Stimulated activated CD8-positive, alpha-beta memory T cell treated with anti-CD3 and anti-CD28 coated beads, Interleukin-4, amount 100 ng/mL, for 4 hours (primary cell): Measurements from ENCODE around the gene ANKDD1A.

Experiments
- DNase-seq, 2 donors: peaks; one replicate each; pipeline ENCODE4 v3.0.0-alpha.2; 2020; ENCODE audit warnings: low read depth in 2 of 2, low spot score in 1 of 2

ANKDD1A gene

DNA sequence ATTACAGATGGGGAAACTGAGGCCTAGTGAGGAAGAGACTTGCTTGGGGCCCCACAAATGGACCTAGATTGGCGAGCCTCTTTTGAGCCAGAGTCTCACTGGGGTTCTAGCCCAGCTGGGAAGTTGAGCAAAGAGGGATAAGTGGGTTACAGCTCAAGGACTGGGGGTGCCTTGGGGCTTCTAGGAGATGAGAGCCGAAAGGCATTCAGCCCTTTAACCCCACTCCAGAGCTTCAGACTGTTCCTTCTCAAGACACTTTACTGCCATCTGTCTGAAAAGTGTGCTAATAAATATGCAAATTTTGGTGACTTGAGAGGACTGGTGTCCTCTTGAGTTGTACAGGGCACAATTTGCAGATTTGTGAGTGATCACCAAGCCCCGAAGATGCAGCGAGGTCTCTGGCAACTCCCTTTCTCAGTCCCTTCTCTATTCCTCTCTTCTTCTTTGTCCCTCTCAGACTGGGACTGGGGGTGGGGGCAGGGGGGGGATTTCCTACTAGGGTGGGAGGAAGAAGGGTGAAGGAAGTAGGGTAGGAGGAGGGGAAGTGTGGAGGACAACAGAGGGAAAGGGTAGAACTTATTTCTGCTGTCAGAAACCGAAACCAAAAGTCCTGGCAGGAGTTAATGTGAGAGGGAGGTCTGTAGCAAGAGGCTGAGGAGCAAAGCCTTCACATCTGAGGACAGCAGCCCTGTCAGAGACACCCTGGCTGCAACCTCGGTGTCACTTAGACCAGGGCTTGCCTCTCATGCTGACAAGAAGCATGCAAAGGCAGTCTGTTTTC lies 16.2 kb upstream of the ANKDD1A start:
- no peak for DNase-seq

DNA sequence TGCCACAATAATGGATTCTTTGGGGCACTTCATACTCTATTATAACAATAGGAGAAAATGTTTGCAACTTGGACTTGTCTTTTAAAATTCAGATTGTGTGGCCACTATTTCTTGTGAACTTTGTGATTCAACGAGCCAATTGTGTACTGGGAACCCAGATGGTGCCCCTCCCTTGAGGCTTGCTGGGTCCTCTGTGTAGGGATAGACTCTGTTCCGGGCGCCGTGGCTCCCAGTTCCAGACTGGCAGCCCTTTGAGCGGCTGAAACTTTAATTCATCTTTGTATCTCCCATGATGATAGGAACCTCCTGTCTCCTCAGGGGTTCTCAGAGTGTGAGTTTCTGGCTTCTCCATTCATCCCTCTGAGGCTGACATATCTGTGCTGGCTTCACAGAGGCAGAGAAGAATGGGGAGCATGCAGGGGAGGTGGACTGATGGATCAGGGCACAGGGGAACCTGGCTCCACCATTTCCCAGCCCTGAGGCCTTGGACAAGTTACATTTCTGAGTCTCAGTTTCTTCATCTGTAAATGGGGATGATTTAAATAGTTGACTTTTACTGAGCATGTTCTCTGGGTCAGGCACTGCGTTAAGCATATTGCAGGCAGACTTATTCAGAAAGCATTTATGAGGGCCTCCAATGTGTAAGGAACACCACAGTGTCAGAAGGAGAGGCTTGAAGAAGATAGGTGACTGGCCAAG lies 15.2 kb upstream of the ANKDD1A start:
- no peak for DNase-seq

DNA sequence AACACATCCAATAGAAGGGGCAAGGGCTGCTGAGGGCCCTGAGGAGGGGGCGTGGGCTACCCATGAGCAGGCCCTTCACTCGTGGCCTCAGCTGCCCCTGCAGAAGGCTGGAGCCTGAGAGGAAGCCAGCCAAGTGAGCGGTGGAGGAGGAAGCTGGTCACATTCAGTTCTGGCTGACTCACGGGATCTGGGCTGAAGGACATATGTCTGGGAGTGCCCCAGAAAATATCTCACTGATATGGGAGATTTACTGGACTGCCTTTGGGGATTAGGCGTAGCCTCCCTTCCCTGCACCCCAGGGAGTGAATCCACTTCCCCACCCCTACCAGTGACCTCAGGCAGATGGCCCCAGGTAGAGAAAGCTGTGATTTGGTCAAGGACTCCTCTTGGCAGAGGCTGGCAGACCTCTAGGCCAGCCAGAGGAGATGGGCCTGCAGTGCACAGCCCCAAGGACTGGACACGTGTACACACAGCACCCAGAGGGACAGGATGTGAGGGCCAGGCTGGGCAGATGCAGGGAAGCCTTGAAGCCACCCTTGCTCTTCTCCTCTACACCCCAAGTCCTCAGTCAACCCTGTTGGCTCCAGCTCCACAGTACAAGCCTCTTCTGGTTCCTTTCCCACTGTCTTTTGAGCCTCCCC lies 14.2 kb upstream of the ANKDD1A start:
- no peak for DNase-seq

DNA sequence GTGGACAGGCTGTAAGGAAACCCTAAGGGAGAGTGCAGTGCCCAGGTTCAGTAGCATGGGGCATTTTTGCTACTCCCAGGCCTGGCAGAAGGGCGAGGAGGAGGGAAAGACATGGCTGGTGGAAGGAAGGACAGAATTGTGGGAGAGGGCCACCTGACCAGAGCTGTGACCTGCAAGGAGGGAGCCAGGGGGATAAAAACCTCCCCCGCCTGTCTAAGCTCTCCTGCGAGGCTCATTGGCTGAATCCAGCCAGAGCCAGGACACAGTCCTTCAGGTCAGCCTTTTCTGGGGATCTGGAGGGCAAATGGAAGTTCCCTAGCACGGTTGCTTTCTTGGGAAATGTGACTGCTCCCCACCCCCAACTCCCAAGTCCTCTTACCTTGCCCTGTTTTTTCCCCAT lies 13.3 kb upstream of the ANKDD1A start:
- no peak for DNase-seq

DNA sequence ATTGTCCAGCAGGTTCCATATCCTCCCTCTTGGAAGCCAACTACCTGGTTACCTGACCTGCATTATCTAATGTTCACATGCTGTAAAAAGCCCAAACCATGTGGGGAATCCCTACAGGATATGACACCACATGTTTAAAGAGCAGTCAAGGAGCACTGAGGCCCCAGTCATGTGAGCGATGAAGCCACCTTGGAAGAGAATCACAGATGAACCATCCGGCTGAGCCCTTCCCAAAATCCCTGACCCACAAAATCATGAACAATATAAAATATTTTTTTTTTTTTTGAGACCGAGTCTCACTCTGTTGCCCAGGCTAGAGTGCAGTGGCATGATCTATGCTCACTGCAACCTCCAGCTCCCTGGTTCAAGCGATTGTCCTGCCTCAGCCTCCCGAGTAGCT lies 10.6 kb upstream of the ANKDD1A start:
- DNase-seq = no peak

DNA sequence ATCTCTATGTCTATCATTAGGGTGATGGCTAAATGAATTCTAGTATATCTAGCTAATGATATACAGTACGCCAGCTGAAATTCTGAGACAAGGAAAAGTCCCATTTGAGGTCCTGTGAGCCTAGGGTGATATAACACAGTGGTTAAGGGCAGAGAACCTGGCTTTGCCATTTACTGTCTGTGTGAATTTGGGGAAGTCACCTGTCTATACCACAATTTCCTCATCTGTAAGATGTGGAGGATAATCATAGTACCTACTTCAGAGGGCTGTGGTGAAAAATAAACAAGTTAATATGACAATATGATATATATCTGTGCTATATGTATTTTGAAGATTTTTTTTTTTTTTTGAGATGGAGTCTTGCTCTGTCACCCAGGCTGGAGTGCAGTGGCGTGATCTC lies 9.8 kb upstream of the ANKDD1A start:
- no peak for DNase-seq

DNA sequence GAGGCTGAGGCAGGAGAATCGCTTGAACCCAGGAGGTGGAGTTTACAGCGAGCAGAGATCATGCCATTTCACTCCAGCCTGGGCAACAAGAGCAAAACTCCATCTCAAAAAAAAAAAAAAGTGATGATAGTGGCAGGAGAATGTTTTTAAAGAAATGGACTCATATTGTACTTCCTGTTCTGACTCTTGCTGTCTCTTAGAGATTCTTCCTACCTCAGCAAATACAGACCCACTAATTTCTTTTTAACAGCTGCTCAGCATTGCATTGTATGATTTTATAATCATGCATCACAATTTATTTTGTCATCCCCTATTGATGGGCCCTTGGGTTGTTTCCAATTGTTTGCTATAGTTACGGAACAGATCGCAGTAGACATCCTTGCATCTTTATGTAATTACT lies 8.8 kb upstream of the ANKDD1A start:
- DNase-seq = no peak

DNA sequence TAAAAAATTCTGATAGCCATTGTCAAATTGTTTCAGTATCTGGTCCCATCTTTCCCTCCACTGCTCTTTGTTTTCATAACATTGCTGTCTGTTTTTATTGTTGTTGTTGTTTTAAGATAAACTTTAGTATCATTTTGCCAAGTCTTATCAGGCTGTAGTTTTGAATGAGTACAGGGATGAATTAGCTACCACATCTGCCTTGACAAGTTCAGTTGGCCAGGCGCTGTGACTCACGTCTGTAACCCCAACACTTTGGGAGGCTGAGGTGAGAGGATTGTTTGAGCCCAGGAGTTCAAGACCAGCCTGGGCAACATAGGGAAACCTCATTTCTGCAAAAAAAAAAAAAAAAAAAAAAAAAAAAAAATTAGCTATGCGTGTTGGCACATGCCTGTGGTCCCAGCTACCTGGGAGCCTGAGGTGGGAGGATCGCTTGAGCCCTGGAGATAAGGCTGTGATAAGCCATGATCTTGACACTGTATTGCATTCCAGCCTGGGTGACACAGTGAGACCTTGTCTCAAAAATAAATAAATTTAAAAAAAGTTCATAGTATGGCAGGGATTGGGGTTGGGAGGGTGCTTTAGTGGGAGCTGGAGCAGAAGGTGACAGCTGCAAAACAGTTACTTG lies 8.3 kb upstream of the ANKDD1A start:
- DNase-seq = no peak

DNA sequence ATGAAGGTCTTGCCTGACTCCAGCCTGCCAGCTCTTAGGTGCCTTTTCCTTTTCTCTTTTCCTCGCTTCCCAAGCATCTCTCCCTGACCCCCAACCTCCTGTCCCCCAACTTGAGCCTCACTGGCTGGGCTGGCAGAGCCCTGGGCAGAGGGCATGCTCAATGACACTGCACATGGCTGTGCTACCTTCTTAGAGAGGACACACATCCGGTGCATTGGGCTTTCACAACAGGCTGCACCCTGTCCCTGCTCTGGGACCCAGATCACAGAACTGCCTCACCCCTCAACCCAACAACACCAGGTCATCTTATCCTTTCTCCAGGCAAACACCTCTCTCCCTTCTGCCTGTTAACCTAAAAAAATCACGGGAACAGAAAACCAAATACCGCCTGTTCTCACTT lies 7.5 kb upstream of the ANKDD1A start:
- no peak for DNase-seq

DNA sequence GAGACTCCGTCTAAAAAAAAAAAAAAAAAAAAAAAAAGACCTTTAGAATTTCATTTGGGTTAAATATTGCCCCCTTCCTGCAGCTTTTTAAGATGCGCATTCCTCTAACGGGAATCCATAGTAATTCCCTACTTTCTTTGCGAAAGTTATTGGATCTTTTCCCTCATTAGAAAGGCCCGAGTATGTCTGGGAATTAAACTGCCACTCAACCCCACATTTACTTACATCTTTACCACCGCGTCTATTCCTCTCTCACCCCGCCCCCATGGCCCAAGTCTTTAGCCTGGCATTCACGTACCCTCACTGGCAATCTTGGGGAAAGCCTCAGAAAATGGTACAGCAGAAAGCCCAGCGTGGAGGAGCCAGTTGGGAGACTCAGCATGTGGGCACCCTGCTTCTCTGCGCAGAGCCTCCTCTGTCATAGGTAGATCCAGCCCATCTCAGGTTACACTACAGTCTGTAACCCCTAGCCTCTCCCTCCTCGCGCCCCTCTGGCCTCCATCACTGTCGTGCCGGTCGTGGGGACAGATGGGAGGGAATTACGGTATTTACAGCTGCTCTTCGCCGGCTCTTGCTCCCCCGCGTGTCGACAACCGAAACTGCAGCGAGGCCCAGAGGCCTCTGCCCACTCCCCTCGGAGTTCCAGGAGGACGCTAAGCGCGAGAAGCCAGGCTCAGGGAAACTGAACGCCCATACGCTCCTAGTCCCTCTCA lies 6.4 kb upstream of the ANKDD1A start:
- peak; percentile 55 to 56 for DNase-seq

DNA sequence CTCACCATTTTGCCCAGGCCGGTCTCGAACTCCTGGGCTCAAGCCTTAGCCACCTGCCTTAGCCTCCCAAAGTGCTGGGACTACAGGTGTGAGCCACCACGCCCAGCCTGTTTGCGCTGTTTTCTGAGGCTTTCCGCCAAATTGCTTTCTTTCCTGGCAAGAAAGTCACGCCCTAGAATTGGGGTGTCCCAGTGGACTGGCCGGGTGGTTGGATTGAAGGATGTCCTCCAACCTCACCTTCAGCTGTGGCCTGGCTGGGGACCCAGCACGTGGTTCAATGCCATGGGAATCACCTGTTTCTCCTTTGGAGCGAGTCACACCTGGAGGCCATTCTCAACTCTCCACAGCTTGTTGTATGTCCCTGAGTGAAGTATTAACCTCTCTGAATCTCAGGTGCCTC lies 5.8 kb upstream of the ANKDD1A start:
- DNase-seq = no peak

DNA sequence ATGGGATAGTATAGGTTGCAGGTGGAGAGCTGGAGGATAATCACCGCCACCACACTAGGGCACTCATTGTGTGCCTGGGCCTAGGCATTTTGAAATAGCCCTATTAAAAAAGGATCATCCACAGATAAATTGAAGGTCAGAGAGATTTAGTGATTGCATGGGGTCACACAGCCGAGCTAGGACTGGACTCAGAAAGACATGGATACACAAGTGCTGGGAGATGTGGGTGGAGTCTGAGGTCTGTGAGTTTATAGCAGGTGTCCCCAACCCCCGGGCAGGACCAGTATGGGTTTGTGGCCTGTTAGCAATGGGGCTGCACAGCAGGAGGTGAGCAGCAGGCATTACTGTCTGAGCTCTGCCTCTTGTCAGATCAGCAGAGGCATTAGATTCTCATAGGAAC lies 5.3 kb upstream of the ANKDD1A start:
- DNase-seq = no peak

DNA sequence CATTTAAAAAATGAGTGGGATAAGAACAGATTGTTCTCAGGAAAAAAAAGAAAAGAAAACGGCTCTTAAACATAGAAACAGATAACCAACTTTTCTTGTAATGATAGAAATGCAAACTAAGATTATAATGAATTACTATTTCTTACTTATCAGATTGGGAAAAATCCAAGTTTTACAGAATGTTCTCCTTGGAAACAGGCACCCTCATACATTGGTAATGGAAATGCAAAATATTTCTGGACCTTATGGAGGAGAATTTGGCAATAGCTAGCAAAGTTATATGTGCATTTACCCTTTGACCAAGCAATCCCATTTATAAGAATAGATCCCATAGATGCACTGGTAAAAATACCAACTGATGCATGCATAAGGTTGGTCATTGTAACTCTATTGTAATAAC lies 3.7 kb upstream of the ANKDD1A start:
- no peak for DNase-seq

DNA sequence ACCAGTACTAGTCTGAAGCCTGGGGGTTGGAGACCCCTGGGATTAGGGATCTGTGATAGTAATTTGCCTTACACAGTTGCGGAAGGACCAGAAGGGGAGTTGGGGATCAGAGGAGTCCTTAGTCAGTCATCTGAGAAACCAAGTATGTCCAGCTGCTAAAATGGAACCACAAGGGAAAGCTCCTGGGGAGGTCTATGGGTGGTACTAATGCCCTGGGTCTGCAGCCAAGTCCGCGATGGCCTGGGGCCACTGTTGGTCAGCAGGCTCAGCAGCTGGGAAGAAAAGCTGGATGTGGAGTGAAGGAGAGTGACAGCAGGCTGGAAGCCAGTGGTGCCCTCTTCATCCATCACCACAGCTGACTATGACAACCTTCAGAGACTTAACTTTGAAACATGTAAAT lies 2.2 kb upstream of the ANKDD1A start:
- DNase-seq = no peak

DNA sequence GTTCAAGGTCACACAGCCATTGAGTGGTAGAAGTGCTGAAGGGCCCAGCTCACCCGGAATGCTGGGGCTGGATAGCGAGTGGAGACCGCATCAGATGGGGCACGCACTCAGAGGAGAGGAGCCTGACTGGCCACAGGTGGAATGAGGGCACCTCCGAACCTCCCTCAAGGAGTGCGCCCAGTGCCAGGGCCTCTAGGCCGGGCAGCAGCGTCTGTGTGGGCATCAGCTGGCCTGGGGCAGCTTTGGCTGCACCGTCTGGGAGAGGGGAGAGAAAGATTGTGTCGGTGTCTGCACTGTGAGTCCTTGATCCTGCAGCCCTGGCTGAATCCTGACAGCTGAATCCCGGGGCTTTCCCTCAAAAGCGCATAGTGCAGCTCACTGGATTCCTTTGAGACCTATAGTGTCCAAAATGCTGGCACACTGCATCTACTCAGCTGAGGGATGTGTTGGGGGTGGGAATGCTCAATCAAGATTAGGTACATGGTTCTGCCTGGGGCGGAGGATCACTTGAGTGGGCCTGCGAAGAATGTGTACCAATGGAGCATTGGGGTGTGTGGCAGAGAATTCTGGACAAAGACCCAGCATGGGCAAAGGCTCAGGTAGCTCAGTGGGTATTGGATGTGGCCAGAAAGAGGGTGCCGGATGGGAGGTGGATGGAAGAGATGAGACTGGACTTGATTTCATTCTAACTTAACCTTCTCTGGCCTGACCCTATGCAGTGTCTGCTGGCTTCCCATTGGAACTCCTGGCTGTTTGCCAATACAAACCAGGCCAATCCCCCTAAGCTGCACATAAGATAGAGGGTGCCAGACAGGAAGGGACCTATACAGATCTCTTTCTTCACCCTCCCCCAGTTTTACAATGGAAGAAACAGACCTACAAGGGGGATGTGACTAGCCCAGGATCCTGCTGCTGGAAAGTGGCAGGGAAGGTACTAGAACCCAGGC lies 950 bp downstream of the ANKDD1A start:
- no peak for DNase-seq

DNA sequence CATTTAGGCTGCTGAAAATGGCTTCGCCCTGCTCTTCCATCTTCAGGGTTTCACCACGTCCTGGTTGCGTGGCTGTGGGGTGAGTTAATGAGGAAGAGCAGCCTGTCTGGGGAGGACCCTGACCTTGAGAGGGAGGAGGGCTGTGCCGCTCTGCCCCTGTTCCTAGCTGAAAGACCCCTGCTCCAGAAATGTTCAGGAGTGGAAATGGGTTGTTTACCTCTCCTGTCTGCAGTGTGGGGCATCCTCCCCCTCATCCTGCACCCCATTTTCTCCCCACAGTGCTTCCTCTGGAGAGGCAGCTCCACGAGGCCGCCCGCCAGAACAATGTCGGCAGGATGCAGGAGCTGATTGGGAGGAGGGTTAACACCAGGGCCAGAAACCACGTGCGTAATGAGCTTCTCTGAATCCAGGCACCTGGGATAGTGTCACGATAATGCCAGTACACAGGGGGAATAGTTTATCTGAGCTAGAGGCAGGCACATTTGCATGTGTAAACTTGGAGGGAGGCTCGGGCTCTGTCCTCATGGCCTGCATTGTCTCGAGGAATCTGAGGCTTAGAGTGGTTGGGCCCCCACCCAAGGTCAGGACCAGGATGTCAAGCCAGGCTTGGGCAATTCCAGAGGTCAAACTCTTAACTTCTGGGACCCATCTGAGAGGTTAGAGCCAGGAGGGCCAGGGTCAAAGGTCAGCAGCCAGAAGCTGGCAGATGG lies 4.0 kb downstream of the ANKDD1A start:
- no peak for DNase-seq

DNA sequence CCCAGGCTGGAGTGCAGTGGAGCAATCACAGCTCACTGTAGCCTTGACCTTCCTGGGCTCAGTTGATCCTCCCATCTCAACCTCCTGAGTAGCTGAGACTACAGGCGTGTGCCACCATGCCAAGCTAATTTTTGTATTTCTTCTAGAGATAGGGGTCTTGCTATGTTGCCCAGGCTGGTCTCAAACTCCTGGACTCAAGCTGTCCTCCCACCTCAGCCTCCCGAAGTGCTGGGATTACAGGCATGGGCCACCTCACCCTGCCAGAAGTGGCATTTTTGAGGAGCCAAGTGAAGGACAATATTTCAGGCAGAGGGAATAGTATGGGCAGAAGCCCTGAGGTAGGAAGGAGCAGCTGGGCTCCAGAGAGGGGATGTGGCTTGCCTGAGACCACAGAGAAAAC lies 4.7 kb downstream of the ANKDD1A start:
- DNase-seq = no peak

DNA sequence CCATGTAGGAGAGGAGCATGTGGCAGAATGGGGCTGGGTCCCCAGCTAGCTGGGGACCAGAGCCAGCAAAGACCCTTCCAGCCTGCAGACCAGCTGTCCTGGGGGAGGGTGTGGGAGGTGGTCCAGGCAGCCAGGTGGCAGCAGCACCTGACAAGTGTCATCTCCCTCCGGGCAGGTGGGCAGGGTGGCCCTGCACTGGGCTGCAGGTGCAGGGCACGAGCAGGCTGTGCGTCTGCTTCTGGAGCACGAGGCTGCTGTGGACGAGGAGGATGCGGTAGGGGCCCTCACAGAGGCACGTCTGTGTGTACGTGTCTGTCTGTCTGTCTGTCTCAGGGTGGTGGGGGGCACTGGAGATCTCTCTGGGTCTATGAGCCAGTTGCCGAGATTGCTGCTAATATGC lies 5.5 kb downstream of the ANKDD1A start:
- no peak for DNase-seq

DNA sequence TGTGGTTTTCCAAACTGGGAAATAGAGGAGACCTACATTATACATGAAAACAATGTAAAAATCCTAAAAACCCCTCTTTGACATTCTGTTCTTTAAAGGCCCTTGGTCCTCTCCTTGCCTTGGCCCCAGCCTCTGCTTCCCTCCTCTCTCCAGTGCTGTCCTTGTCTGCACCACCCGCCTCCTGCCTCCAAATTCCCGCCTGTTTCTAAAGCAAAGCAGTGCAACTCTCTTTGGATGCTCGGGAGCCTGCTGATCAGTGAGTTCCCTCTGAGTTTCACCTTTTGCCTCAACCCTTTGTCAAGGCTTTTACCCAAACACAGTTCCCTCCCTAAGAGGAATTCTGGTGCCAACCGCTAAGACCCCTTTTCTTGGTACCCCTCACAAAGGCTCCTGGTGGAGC lies 8.0 kb downstream of the ANKDD1A start:
- no peak for DNase-seq

DNA sequence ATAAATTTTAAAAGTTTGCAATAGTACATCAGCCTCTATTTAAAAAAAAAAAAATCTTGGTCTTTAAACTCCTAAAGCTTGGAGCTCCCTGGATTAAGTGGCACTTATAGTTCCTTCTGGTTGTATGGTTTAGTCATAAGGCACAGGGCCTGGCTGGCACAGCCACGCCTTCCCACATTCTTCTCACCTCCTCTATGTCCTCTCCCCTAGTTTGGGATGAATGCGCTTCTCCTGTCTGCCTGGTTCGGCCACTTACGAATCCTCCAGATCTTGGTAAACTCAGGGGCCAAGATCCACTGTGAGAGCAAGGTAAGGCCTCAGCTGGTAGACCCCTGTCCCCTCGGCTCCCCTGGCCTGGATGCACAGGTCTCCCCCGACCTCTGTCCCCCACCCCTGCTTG lies 10.0 kb downstream of the ANKDD1A start:
- DNase-seq = no peak
